KOPT-K1 (cell line): ENCODE data around the gene FAM20B.
A peak's percentile ranks its signal among the peaks of the same experiment; 100 is the strongest.

ENCODE experiments used
- H3K27ac ChIP-seq: fragments of 200-600 bp; sonication (generic); 2 replicates; pipeline ENCODE4 v1.5.1; 2016; ENCODE audit warnings: antibody characterized with exemption, mild to moderate bottlenecking, low read depth, low read length; ENCODE audit not compliant: poor library complexity, severe bottlenecking
- H3K36me3 ChIP-seq: fragments of 200-600 bp; sonication (generic); 2 replicates; pipeline ENCODE4 v1.5.1; 2017; ENCODE audit warnings: antibody characterized with exemption, mild to moderate bottlenecking, low read length, moderate library complexity; ENCODE audit not compliant: insufficient read depth
- H3K9me3 ChIP-seq: fragments of 200-600 bp; sonication (generic); 2 replicates; pipeline ENCODE4 v1.5.1; 2017; ENCODE audit warnings: antibody characterized with exemption, low read length, mild to moderate bottlenecking; ENCODE audit not compliant: insufficient read depth, poor library complexity, severe bottlenecking

The FAM20B gene

GRCh38 chr1:179055937-179056336 lies 30.2 kb downstream of the FAM20B start:
- Histone ChIP-seq H3K36me3 (peaks cover 24% of the 10 kb centered on the region), H3K9me3 (peaks cover 9% of the 10 kb centered on the region), H3K27ac (no peak overlapping the region)

- H3K27ac ChIP-seq, result no peak overlapping the region
- H3K36me3 ChIP-seq, result peaks cover 33% of the 10 kb centered on the region
- H3K9me3 ChIP-seq, result peaks cover 9% of the 10 kb centered on the region
Observed at GRCh38 chr1:179058487-179059483, 33.1 kb downstream of the FAM20B start.

- H3K36me3 ChIP-seq, result peaks cover 36% of the 10 kb centered on the region
- H3K9me3 ChIP-seq, result peaks cover 2% of the 10 kb centered on the region
- no peak overlapping the region for H3K27ac ChIP-seq
Observed at GRCh38 chr1:179061360-179062282, 35.9 kb downstream of the FAM20B start.

- no peak overlapping the region for H3K27ac ChIP-seq
- H3K9me3 ChIP-seq, result no peaks in the 10 kb centered on the region
- H3K36me3 ChIP-seq, result peaks cover 54% of the 10 kb centered on the region
Observed at GRCh38 chr1:179066471-179066870, 40.8 kb downstream of the FAM20B start.

GRCh38 chr1:179077396-179077795 lies 51.7 kb downstream of the FAM20B start:
- Histone ChIP-seq H3K9me3 (no peaks in the 10 kb centered on the region), H3K36me3 (peaks cover 22% of the 10 kb centered on the region), H3K27ac (no peak overlapping the region)

- no peaks in the 10 kb centered on the region for H3K9me3 ChIP-seq
- H3K27ac ChIP-seq, result no peak overlapping the region
- peaks cover 7% of the 10 kb centered on the region for H3K36me3 ChIP-seq
Observed at GRCh38 chr1:179079113-179079761, 53.5 kb downstream of the FAM20B start.

- H3K27ac ChIP-seq, result peak overlapping the region; percentile 71
- peaks cover 24% of the 10 kb centered on the region for H3K36me3 ChIP-seq
- no peaks in the 10 kb centered on the region for H3K9me3 ChIP-seq
Observed at GRCh38 chr1:179080866-179081686, 55.4 kb downstream of the FAM20B start.

GRCh38 chr1:179081687-179082332 lies 56.1 kb downstream of the FAM20B start, which contains the start of gene TOR3A:
Gene TOR3A (plus strand): TSS chr1:179082070. CDS start chr1:179082129, 59 bp downstream.
- H3K36me3 ChIP-seq, result peaks cover 27% of the 10 kb centered on the region
- H3K27ac ChIP-seq, result peak within 1 kb of the TSS; percentile 71
- H3K9me3 ChIP-seq, result no peaks in the 10 kb centered on the region

GRCh38 chr1:179082333-179082998 lies 56.8 kb downstream of the FAM20B start:
- Histone ChIP-seq H3K9me3 (no peaks in the 10 kb centered on the region), H3K27ac (peak overlapping the region; percentile 71), H3K36me3 (peaks cover 31% of the 10 kb centered on the region)

- H3K27ac ChIP-seq, result peak overlapping the region; percentile 71
Observed at GRCh38 chr1:179082999-179083335, 57.3 kb downstream of the FAM20B start.

GRCh38 chr1:179083533-179083932 lies 57.8 kb downstream of the FAM20B start:
- Histone ChIP-seq H3K9me3 (no peaks in the 10 kb centered on the region), H3K36me3 (peaks cover 42% of the 10 kb centered on the region), H3K27ac (no peak overlapping the region)

More at GRCh38 chr1:179082999-179083335, 57.3 kb downstream of the FAM20B start:
- H3K9me3 ChIP-seq, result no peaks in the 10 kb centered on the region
- peaks cover 36% of the 10 kb centered on the region for H3K36me3 ChIP-seq

GRCh38 chr1:179087665-179088064 lies 62.0 kb downstream of the FAM20B start:
- Histone ChIP-seq H3K27ac (no peak overlapping the region), H3K36me3 (peaks cover 83% of the 10 kb centered on the region), H3K9me3 (no peaks in the 10 kb centered on the region)

- H3K27ac ChIP-seq, result no peak overlapping the region
- no peaks in the 10 kb centered on the region for H3K9me3 ChIP-seq
- peaks cover 97% of the 10 kb centered on the region for H3K36me3 ChIP-seq
Observed at GRCh38 chr1:179089827-179090482, 64.3 kb downstream of the FAM20B start.
